Posterior vena cava (tissue), 2 donors: ENCODE measurements around the gene SMARCC1. TPM values are rescaled to one million over a fixed set of nuclear protein-coding genes. Genes with fewer than 3 reads are reported as not detected.
"Not testable (repeated sequence)": the region's sequence is repeated elsewhere in the genome, so short reads cannot be mapped to it uniquely, and the experiment has no call there.

Source experiments
- DNase-seq: peaks from one replicate; pipeline ENCODE4 v3.0.0-alpha.2; 2020; ENCODE audit warnings: low spot score
- intact Hi-C, 2 donors: fragments of 100-400 bp; cut with DNase I; formaldehyde crosslinking; loops; one replicate each; pipeline versions ENCODE4 v1.14.1 to v1.14.2; 2022 to 2023
- long read RNA-seq, 2 donors: library from polyadenylated mRNA; unstranded; transcript quantifications; one replicate each; pipeline ENCODE4 v2.0.0, GENCODE V29; 2020 to 2021
- total RNA-seq, 2 donors: library from RNA; stranded (reverse); fragmentation: NEBNext Ultra II Directional; extraction: Animal tissue kit (Norgen Biotek cat#: 25700); gene quantifications; one replicate each; pipeline ENCODE4 v1.2.1, GENCODE V29; 2021
- donor health status: DM: yes; HTN: yes; CAD: no.
- donor health status: DM: yes; HTN: yes; CAD: no.

SMARCC1 gene
- 10 to 100 TPM; 53.4 to 84.8 TPM for total RNA-seq
- long read RNA-seq, donor 1, full-length matches to known transcripts: 4 of 28 reads
- long read RNA-seq, donor 1, partial matches to known transcripts: 16 of 28 reads
- long read RNA-seq, donor 1, other reads (novel, unspliced or antisense): 8 of 28 reads
- long read RNA-seq, donor 2, partial matches to known transcripts: 28 of 52 reads
- long read RNA-seq, donor 2, other reads (novel, unspliced or antisense): 24 of 52 reads

- intact Hi-C loops: no loop called here
- DNase-seq: peak; percentile 100
Measured at GRCh38 chr3:47781685-47782445, at the start of gene SMARCC1. Gene SMARCC1, minus strand, starts transcription at chr3:47781893. Its CDS starts 96 bp downstream, at chr3:47781797.

DNA sequence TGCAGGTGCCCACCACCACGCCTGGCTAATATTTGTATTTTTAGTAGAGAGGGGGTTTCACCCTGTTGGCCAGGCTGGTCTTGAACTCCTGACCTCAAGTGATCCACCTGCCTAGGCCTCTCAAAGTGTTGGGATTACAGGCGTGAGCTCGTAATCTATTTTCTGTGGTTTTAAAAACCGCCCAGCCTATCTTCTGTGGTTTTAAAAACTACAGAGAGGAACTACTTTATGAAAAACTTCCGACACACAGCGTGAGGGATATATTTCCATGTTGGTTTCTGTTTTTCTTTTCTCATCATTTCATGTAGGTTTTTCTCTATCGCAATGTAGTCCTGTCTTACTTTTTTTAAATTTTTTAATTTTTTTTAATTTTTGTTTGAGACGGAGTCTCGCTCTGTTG, 47.8 kb upstream of the SMARCC1 start:
- intact Hi-C loops, DNase-seq: not testable (repeated sequence)

- intact Hi-C loops: no loop called here
- DNase-seq: no peak
Measured at GRCh38 chr3:47825590-47825989, 43.9 kb upstream of the SMARCC1 start.

DNA sequence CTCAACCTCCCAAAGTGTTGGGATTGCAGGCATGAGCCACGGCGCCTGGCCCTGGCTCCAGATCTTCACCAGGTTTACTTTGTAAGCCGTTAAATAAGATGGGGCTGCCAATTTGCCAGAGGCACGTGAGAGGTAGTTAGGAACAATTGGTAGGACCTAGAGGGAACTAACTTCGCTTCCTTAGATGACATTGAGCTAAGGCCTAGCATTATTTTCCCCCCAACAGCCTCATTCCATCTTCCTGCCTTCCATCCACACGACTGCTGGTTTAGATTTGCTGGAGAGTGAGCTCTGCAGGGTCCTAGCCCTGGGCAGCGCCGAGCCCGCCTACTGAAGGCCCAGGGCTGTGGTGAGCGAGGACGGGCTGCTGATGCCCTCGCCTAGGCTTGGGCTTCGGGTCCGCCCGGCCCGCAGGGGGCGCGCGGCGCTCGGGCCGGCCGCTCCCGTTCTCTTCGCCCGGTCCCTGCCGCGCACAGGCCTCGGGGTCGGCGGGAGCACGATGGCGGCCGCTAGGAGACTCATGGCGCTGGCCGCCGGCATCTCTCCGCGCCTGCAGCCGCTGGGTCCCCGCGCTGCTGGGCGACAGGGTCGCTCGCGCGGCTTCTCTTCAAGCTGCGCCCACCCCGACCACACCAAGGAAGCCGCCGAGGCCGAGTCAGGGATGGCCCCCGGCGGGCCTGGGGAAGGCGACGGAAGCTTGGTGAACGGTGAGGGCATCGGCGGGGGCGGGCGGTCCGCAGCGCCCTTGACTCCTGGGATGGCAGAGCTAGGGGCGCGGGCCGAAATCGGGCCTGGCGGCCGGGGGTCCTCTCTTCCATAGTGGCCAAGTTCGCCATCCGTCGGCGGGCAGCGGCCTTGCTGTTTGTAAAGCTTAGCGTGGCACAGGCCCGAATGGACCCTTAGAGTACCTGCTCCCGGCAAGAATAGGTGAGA, 43.1 kb upstream of the SMARCC1 start:
- intact Hi-C loops: loop anchor here in 1 of 2 donors (5.0 kb wide), 1 partner anchor 332 kb away; no protein-coding TSS in a partner anchor
- DNase-seq: peak; percentile 93

GRCh38 chr3:47817609-47818008, 35.9 kb upstream of the SMARCC1 start:
- intact Hi-C loops: no loop called here

DNA sequence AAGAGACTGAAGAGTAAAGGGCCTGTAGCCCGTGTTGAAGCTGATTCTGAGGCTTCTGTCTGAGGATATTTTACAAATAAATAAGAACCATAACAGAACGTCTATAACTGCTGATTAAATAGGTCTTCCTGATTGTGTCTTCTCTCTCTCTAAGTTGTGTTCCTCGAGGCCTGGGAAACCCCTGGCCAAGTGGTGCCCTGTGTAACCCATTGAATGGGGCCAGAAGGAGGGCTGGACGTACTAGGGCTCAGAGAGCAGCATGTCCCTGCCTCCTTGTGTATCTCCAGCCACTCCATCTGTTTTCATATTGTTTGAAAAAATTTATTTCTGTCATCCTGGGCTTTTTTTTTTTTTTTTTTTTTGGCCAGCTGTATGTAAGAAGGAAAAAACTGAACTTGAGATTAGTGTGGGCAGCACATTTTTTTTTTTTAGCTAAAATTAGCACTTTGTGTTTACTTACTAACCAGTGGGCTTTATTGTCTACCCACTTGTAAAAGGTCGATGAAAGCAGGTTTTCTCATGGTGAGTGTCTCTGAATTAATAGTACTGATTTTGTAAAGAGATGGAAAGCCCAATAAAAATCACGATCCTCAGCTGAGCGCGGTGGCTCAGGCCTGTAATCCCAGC, 32.0 kb upstream of the SMARCC1 start:
- no peak for DNase-seq
- intact Hi-C loops: loop anchor here in 1 of 2 donors (1.0 kb wide), 1 partner anchor 15 kb away; no protein-coding TSS in a partner anchor

More at GRCh38 chr3:47817609-47818008, 35.9 kb upstream of the SMARCC1 start:
- DNase-seq: no peak

GRCh38 chr3:47804577-47804976, 22.9 kb upstream of the SMARCC1 start:
- intact Hi-C loops: no loop called here
- no peak for DNase-seq

DNA sequence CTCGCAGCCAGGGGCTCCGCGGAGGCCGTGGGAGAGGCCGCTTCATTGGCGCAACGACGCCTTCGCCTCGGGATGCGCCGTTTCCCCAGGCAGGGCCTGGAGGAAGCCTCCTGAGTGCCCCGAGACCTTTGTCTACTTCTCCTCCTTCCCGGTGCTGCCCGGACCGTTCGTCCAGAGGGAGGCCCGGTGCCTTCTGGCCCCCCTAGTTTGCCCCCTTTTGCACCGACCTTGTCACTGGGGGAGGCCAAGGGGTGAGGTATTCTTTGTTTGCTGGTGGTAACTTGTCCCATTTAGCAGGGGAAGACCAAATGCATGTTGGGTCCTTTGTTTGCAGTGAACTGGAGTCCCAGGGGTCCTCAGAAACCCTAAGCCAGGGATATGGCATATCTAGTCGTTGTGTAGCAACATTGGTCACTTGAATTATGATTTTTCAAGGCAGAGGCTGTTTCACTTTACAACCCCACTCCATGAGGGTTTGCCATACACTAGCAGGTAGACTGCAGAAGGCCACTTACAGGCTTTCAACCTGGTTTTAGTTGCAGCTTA, 21.9 kb upstream of the SMARCC1 start:
- intact Hi-C loops: no loop called here
- peak; percentile 2 for DNase-seq

- intact Hi-C loops: no loop called here
- DNase-seq: peak; percentile 97
Measured at GRCh38 chr3:47802734-47803479, 21.2 kb upstream of the SMARCC1 start, which contains the start of gene DHX30. Gene DHX30, plus strand, starts transcription at chr3:47803138. Its CDS starts 7,546 bp downstream, at chr3:47810684.

DNA sequence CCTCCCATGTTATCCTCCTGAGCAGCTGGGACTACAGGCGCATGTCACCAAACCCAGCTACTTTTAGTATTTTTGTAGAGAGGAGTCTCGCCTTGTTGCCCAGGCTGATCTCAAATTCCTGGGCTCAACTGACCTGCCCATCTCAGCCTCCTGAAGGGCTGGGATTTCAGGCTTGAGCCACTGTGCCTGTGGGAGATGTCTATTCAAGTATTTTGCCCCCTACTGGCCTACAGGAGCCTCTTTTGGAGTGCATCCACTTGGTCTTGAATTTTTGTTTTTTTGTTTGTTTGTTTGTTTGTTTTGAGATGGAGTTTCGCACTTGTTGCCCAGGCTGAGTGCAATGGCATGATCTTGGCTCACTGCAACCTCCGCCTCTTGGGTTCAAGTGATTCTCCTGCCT, 18.0 kb upstream of the SMARCC1 start:
- intact Hi-C loops: loop anchor here (5.0 kb wide), 2 partner anchors 262 to 1087 kb away; no protein-coding TSS in a partner anchor
- DNase-seq: peak; percentile 50

GRCh38 chr3:47794544-47794943, 12.9 kb upstream of the SMARCC1 start:
- intact Hi-C loops: loop anchor here (5.0 kb wide), 1 partner anchor 272 kb away; no protein-coding TSS in a partner anchor
- no peak for DNase-seq

DNA sequence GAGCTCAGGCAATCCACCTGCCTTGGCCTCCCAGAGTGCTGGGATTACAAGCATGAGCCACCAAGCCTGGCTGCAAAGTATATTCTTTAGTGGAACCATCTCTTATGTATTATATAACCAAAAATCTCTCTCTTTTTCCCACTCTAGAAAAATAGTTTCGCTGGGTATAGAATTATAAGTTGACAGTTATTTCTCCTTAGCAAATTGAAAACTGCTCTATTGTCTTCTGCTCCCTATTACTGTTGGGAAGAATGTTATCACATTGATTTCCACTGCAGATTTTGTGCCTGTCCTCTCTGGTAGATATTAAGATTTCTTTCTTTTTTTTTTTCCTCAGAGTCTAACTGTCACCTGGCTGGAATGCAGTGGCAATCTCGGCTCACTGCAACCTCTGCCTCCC, 11.0 kb upstream of the SMARCC1 start:
- no peak for DNase-seq
- intact Hi-C loops: loop anchor here (5.0 kb wide), 1 partner anchor 270 kb away; no protein-coding TSS in a partner anchor

- DNase-seq: peak; percentile 44
- intact Hi-C loops: loop anchor here (5.0 kb wide), 1 partner anchor 269 kb away; no protein-coding TSS in a partner anchor
Measured at GRCh38 chr3:47791193-47791855, 9.6 kb upstream of the SMARCC1 start.

DNA sequence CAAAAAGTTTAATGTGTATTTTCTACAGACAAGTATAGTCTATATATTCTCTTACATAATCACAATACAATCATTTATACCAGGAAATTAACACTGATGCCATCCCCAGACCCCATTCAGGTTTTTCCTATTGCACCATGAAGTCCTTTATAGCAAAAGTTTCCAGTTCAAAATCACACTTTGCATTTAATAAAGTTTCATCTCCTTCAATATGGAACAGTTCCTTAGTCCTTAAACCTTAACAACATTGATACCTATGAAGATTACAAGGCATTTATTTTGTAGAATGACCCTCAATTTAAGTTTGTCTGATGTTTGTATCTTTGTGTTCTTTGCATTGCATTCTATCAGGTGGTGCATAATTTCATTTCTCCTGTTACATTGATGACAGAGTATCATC, 2.0 kb upstream of the SMARCC1 start:
- DNase-seq: no peak
- intact Hi-C loops: no loop called here

DNA sequence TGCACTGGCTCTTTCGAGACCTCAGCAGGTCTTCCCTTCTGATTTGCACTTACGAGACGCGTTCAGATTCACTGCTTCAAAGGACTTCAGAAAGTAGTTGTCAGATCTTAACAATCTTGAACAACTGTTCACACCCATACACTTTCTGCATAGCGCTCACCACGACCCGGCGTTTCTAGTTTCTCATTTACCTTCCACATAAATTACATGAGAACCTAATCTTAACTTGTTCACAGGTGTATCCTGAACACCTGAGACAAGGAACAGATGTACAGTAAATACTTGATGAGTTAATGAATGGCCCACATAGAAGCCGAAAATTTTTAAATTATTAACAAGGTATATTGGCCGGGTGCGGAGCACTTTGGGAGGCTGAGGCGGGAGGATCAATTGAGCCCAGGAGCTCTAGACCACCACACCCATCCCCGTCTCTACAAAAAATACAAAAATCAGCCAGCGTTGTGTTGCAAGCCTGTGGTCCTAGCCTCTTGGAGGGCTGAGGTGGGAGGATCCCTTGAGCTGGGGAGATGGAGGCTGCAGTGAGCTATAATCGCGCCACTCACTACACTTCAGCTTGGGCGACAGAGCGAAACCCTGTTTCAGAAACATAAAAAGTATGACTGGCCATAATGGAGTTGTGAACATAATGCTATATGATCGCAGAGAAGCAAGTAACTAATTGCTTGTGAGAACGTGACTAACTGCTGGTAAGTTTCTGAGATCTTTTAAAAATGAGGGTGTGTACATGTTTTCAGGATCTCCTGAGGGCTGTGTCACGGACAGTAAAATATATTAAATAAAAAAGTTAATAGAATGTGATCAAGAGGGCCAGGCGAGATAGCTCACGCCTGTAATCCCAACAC, 984 bp upstream of the SMARCC1 start:
- peak; percentile 45 for DNase-seq
- intact Hi-C loops: no loop called here
